ENCODE results near the gene SIX5.
"Not testable (repeated sequence)": the region's sequence is repeated elsewhere in the genome, so short reads cannot be mapped to it uniquely, and the experiment has no call there.

The SIX5 gene

DNA sequence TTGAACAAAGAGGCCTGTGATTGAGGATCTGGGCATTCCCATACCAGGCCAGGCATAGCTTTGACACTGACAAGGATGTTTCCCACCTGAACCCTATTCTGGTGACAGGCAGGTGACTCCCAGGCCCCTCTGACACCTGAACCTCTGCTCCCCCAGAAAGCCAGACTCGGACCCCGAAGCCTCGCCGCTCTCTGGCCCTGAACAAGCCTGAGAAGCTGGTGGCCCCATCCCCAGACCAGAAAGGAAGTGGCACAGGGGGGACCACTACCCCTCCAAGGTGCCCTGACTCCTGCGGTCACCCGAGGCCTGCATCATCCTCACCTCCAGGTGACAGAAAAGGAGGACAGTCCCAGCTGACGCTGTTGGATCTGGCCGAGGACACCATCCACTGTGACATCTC lies 14.7 kb downstream of the SIX5 start:
- DNase-seq (ENCODE audit: low read depth), result no peak

DNA sequence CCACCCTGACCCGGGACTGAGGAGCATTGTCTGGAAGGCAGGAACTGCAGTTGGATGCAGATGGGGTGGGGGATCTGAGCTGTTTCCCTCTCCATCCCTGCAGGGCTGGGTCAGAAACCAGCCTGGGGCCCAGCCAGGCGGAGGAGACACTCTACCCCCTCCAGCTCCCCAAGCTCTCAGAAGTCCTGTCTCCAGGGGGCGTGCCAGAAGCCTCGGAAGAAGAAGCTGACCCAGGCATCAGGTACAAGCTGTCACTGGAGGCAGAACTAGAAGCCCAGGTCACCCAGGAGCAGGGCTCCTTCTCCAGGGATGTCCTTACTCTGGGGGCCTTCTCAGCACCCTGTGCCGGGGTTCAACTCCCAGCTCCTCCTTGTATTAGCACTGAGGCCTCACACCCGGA lies 15.5 kb downstream of the SIX5 start:
- DNase-seq (ENCODE audit: low read depth), result no peak

DNA sequence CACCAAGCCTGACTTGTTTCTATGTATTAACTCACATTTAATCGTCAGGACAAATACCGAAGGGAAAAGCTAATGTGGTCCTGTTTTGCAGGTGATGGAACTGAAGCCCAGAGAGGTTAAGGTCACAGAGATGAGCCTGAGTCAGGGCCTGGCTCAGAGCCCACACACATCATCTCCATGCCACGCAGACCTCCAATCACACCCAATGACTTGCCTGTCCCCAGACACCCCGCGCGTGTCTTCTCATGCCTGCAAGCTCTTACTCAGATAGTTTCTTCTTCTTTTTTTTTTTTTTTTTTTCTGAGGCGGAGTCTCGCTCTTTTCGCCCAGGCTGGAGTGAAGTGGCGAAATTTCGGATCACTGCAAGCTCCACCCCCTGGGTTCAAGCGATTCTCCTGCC lies 16.4 kb downstream of the SIX5 start:
- no peak for DNase-seq (ENCODE audit: low read depth)

DNA sequence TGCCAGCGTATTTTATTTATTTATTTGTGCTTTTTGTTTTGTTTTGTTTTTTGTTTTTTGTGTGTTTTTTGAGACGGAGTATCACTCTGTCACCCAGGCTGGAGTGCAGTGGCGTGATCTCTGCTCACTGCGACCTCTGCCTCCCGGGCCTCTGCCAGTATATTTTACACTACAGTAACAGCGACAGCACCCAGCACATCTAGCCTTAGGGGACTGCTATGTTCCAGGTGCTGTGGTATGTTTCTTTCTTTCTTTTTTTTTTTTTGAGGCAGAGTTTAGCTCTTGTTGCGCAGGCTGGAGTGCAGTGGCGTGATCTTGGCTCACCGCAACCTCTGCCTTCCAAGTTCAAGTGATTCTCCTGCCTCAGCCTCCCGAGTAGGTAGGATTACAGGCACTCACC lies 17.6 kb downstream of the SIX5 start:
- not testable (repeated sequence) for DNase-seq (ENCODE audit: low read depth)

DNA sequence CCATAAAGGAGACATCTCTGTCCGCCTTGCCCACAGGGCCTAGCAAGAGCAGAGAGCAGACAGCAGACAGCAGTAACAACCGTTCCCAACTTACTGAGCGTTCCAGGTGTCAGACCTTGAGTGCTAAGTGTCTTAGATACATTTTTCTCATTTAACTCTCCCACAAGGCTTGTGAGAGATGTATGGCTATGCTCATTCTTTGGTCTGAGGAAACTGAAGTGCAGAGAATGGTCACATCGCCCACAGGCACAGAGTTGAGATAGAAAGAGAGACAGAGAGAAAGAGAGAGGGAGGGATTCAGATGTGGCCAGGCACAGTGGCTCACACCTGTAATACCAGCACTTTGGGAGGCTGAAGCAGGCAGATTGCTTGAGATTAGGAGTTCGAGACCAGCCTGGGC lies 21.5 kb downstream of the SIX5 start:
- DNase-seq (ENCODE audit: low read depth), result no peak

- no peak for DNase-seq (ENCODE audit: low read depth)
Observed at GRCh38 chr19:45746866-45747265, 22.2 kb downstream of the SIX5 start.

DNA sequence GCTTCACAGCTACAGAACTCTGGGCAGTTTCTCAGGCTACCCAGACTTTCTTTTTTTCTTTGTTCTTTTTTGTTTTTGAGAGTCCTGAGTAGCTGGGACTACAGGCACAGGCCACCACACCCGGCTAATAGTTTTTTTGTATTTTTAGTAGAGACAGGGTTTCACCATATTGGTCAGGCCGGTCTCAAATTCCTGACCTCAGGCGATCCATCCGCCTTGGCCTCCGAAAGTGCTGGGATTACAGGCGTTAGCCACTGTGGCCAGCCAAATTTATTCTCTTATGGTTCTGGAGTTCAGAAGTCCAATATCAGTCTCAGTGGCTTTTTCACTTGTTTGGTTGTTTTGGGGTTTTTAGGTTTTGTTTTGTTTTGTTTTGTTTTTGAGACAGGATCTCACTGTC lies 23.4 kb downstream of the SIX5 start:
- DNase-seq (ENCODE audit: low read depth), result no peak

GRCh38 chr19:45742969-45743368 lies 26.1 kb downstream of the SIX5 start:
- no peak for DNase-seq (ENCODE audit: low read depth)

DNA sequence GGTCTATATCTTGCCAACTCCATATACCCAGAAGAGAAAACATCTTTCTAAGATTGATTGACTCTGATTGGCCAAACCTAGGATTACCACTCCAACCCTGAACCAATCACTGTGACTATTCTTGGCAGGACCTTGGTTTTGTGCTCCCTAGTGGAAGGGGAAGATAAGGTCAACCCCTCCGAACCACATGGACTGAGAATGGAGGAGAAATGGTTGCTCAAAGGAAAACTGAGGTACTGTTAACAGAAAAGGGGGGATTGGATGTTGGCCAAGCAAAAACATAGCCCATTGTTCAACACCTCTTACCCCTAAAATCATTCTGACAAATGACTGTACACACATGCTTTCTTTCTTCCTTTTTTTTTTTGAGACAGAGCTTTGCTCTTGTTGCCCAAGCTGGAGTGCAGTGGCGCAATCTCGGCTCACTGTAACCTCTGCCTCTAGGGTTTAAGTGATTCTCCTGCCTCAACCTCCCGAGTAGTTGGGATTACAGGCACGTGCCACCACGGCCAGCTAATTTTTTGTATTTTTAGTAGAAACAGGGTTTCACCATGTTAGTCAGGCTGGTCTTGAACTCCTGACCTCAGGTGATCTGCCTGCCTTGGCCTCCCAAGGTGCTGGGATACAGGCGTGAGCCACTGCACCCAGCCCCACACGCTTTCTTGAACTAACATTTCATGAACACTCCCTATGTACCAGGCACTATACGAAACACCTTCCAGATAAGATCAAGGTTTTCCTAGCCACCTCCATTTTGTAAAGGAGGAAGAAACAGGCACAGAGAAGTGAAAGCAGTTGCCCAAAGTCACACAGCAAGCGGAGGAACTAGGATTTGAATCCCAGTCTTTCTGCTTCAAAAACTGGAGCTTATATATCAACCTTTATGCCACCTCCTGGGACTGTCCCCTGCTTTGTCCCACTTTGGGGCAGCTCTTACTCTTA lies 29.3 kb downstream of the SIX5 start:
- no peak for DNase-seq (ENCODE audit: low read depth)

- DNase-seq (ENCODE audit: low read depth), result no peak
Observed at GRCh38 chr19:45733160-45733810, 35.8 kb downstream of the SIX5 start, which contains the start of gene MEIOSIN. MEIOSIN (plus strand) TSS chr19:45733439; CDS start chr19:45735377, 1,938 bp downstream.

GRCh38 chr19:45730368-45731288 lies 38.4 kb downstream of the SIX5 start, which contains the start of gene FBXO46:
FBXO46 (minus strand) TSS chr19:45730896; CDS start chr19:45713495, 17,401 bp downstream.
- peak; percentile 98 for DNase-seq (ENCODE audit: low read depth)

GRCh38 chr19:45729800-45730290 lies 39.2 kb downstream of the SIX5 start:
- no peak for DNase-seq (ENCODE audit: low read depth)

DNA sequence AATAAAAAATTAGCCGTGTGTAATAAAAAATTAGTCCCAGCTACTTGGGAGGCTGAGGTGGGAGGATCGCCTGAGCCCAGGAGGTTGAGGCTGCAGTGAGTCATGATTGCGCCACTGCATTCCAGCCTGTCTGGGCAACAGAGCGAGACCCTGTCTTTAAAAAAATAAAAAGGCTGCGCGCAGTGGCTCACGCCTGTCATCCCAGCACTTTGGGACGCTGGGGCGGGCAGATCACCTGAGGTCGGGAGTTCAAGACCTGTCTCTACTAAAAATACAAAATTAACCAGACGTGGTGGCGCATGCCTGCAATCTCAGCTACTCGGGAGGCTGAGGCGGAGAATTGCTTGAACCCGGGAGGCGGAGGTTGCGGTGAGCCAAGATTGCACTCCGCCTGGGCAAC lies 40.4 kb downstream of the SIX5 start:
- DNase-seq (ENCODE audit: low read depth), result not testable (repeated sequence)

- not testable (repeated sequence) for DNase-seq (ENCODE audit: low read depth)
Observed at GRCh38 chr19:45720065-45720464, 49.0 kb downstream of the SIX5 start.

DNA sequence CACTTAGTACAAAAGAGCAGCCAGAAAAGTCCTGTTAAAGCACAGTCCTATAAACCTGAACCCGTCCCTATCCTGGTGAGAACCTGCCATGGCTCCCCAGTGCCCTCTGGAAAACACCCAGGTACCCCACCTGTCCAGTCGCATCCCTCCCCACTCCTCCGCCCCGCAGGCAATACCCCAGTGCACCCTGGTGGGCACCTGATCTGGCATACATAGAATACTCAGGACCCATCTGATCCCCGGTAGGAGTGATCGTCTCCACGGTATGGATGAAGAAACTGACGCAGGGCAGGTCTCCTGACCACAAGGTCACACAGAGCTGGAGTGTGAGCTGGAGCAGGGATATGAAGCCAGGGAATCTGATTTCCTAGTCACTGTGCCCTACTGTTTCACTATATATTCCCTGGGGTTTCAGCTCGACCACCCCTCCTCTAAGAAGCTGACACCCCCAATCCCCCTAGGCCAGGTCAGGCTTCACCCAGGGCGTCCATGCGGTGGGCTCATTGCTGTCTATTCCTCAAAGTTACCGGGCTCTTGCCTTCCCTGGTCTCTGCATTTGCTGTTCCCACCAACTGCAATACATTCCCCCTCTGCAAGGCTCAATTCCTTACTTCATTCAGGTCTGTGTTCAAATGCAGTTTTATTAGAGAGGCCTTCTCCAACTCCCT lies 50.9 kb downstream of the SIX5 start:
- no peak for DNase-seq (ENCODE audit: low read depth)

GRCh38 chr19:45717131-45717982 lies 51.7 kb downstream of the SIX5 start:
- DNase-seq (ENCODE audit: low read depth), result peak; percentile 99

- DNase-seq (ENCODE audit: low read depth), result no peak
Observed at GRCh38 chr19:45716359-45717130, 52.5 kb downstream of the SIX5 start.

DNA sequence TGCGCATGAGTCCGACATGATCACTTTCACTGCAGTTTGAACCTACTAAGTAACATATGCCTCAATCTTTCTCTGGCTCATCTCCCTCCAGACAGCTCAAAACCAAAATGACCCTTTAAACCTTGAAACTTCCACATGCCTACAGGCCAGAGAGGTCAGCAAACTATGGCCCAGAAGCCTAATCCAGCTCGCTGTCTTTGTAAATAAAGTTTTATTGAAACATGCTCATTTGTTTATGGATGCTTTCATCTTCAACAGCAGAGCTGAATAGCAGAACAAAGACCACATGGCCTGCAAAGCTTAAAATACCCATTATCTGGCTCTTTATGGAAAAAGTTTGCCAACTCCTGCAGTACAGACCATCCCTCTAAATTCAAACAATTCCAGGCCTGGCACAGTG lies 53.9 kb downstream of the SIX5 start:
- no peak for DNase-seq (ENCODE audit: low read depth)

Data from fibroblast of the conjunctiva (primary cell).